Vagina (tissue), 2 donors: ENCODE results near the gene TSSK6. TPM values are rescaled to one million over a fixed set of nuclear protein-coding genes. Genes with fewer than 3 reads are reported as not detected.

ENCODE experiments used
- DNase-seq, 2 donors: peaks; one replicate each; pipeline ENCODE4 v3.0.0-alpha.2; 2017; ENCODE audit errors: extremely low spot score in 2 of 2
- H3K27ac ChIP-seq: fragments of 200-600 bp; sonication (generic); one replicate; pipeline ENCODE4 v1.5.1; 2019
- H3K27me3 ChIP-seq: fragments of 200-600 bp; sonication (generic); one replicate; pipeline ENCODE4 v1.5.1; 2019
- H3K36me3 ChIP-seq, 2 donors: fragments of 200-600 bp; sonication (generic); one replicate each; pipeline ENCODE4 v1.5.1; 2017 to 2019
- H3K4me1 ChIP-seq: fragments of 200-600 bp; sonication (generic); one replicate; pipeline ENCODE4 v1.5.1; 2019
- H3K4me3 ChIP-seq, 2 donors: fragments of 200-600 bp; sonication (generic); 1 replicate in 1 of 2; 2 replicates in 1 of 2; pipeline ENCODE4 v1.5.1; 2016 to 2019
- H3K9me3 ChIP-seq: fragments of 200-600 bp; sonication (generic); one replicate; pipeline ENCODE4 v1.5.1; 2019
- POLR2A ChIP-seq, 2 donors: fragments of 450-650 bp; IDR thresholded peaks; one replicate each; pipeline ENCODE4 v1.6.1; 2017; ENCODE audit warnings: antibody characterized with exemption in 2 of 2, mild to moderate bottlenecking in 2 of 2, moderate library complexity in 2 of 2
- POLR2AphosphoS5 ChIP-seq, 2 donors: sonication (generic); formaldehyde crosslinking; IDR thresholded peaks; one replicate each; pipeline ENCODE4 v1.9.0; 2017; ENCODE audit warnings: antibody characterized with exemption in 2 of 2, mild to moderate bottlenecking in 2 of 2, low read depth in 1 of 2; ENCODE audit not compliant: insufficient read depth in 1 of 2
- intact Hi-C: fragments of 100-400 bp; cut with DNase I; formaldehyde crosslinking; loops from one replicate; pipeline ENCODE4 v1.15.1; 2023
- total RNA-seq: library from RNA; depleted of rRNA; stranded (reverse); fragments of >200 nt; gene quantifications from one replicate; pipeline ENCODE4 v1.2.3, GENCODE V29; 2016
- TF ChIP-seq, protein P1 (sequence below), 3 experiments: fragments of 450-650 bp in 2 of 3; fragments of 200-600 bp in 1 of 3; sonication (generic) in 1 of 3; IDR thresholded peaks; one replicate each; pipeline ENCODE4 v1.5.1; 2017 to 2019; ENCODE audit warnings: antibody characterized with exemption in 3 of 3, mild to moderate bottlenecking in 2 of 3, moderate library complexity in 2 of 3

The TSSK6 gene
- total RNA-seq, 1 donor from 2014 or later = 0.98 TPM

DNA sequence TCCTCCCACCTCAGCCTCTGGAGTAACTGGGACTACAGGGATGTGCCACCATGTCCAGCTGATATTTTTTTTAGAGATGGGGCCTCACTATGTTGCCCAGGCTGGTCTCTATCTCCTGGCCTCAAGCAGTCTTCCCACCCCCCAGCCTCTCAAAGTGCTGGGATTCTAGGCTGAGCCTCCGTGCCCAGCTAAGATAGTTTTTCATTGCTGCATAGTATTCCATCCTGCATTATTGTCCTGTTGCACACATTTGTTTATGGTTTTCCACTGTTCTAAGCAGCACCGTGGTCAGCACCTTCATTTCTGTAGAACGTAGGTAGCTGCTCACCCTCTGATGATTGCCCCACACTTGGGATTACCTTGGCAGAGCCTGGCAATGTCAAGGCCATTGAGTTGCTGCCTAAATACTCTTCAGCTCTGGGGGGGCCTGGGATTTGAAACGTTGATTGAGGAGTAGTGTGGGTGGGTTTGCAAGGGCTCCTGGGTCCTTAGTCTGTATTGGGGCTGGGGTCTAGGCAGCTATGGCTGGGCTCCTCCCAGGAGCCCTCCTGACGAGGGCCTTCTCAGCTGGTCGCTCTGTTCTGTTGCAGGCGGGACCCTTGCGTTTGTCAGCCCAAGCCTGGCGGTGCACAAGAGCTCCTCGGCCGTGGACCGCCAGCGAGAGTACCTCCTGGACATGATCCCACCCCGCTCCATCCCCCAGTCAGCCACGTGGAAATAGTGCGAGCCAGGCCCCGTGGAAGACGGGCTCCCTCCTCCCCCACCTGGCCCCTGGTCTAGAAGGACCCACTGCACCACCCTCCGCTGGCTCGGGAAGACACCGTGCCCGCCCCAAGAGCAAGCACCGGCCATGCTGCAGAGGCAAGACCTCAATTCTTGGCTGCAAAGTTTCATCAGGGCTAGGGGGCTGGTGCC, 10.3 kb downstream of the TSSK6 start:
- Histone ChIP-seq H3K9me3 (no peaks in the 10 kb centered on the region), H3K4me1 (no peaks in the 10 kb centered on the region), H3K36me3 (peaks cover 0 to 46% of the 10 kb centered on the region in 2 donors), H3K27me3 (no peaks in the 10 kb centered on the region), H3K4me3 (no peak overlapping the region), H3K27ac (no peak overlapping the region)
- intact Hi-C loops = no loop called here
- no peak for TF ChIP-seq POLR2A (IDR thresholded peaks at IDR 0.05)
- TF ChIP-seq, protein P1, sequence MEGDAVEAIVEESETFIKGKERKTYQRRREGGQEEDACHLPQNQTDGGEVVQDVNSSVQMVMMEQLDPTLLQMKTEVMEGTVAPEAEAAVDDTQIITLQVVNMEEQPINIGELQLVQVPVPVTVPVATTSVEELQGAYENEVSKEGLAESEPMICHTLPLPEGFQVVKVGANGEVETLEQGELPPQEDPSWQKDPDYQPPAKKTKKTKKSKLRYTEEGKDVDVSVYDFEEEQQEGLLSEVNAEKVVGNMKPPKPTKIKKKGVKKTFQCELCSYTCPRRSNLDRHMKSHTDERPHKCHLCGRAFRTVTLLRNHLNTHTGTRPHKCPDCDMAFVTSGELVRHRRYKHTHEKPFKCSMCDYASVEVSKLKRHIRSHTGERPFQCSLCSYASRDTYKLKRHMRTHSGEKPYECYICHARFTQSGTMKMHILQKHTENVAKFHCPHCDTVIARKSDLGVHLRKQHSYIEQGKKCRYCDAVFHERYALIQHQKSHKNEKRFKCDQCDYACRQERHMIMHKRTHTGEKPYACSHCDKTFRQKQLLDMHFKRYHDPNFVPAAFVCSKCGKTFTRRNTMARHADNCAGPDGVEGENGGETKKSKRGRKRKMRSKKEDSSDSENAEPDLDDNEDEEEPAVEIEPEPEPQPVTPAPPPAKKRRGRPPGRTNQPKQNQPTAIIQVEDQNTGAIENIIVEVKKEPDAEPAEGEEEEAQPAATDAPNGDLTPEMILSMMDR (IDR thresholded peaks at IDR 0.05) = no peak
- no peak for TF ChIP-seq POLR2AphosphoS5 (IDR thresholded peaks at IDR 0.05; ENCODE audit: insufficient read depth in 1 of 2, low read depth in 1 of 2)
- no peak for DNase-seq

DNA sequence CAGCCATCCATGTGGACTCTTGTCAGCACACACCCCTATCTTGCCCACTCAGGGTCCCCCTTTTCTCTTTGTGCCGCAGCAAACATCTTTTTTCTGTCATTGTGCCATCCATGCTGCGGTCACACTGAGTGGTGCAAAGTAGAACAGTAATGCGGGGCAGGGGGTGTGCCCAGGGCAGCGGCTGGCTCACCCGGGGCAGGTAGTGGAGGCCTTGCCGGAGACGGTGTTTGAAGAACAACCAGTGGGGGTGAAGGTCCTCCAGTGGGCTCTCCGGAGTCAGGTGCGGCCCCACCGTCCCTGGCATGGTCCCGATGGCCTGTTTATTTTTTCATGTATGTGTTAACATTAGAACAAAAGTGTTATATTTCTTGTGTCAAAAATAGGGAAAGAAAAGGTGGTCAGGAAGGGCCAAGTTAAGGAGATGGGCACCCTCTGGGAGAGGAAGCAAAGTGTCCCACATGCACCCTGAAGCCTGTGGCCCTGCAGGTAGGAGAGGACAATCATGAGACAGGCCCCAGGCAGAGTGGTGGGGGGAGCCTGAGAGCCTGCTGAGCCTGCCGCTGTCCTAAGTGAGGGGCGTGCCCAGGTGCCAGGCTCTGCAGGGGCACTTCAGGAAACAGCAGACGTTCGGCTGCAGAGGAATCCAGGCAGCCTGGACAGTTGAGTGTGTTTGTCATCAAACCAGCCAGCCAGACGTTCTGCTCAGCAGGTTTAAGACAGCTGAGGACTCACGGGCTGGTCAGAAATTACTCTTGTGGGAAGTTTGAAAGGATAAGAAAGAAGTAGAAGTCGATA, 12.3 kb downstream of the TSSK6 start:
- Histone ChIP-seq H3K27me3 (no peaks in the 10 kb centered on the region), H3K27ac (no peak overlapping the region), H3K9me3 (no peaks in the 10 kb centered on the region), H3K36me3 (peaks cover 0 to 66% of the 10 kb centered on the region in 2 donors), H3K4me1 (no peaks in the 10 kb centered on the region), H3K4me3 (no peak overlapping the region)
- DNase-seq = no peak
- TF ChIP-seq POLR2AphosphoS5 (IDR thresholded peaks at IDR 0.05; ENCODE audit: insufficient read depth in 1 of 2, low read depth in 1 of 2) = no peak
- TF ChIP-seq, protein P1 (IDR thresholded peaks at IDR 0.05) = no peak
- intact Hi-C loops = no loop called here

DNA sequence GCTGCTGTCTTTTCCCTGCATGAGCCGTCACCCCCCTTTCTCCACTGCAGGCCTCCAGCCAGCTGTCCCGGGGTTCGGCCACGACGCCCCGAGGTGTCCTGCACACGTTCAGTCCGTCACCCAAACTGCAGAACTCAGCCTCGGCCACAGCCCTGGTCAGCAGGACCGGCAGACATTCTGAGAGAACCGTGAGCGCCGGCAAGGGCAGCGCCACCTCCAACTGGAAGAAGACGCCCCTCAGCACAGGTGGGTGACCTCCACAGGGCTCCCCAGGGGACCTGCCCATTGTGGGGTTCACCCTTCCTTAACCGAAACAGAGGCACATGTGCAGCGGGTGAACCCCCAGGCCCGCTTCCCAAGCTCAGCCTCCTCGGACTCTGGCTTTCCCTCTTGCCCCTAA, 13.1 kb downstream of the TSSK6 start:
- H3K27me3 ChIP-seq = no peaks in the 10 kb centered on the region
- intact Hi-C loops = no loop called here
- H3K4me1 ChIP-seq = no peaks in the 10 kb centered on the region
- no peaks in the 10 kb centered on the region for H3K9me3 ChIP-seq
- no peak for TF ChIP-seq POLR2A (IDR thresholded peaks at IDR 0.05)
- TF ChIP-seq, protein P1 (IDR thresholded peaks at IDR 0.05) = no peak
- TF ChIP-seq POLR2AphosphoS5 (IDR thresholded peaks at IDR 0.05; ENCODE audit: insufficient read depth in 1 of 2, low read depth in 1 of 2) = no peak
- no peak overlapping the region for H3K27ac ChIP-seq
- peaks cover 0 to 69% of the 10 kb centered on the region in 2 donors for H3K36me3 ChIP-seq
- H3K4me3 ChIP-seq = no peak overlapping the region
- no peak for DNase-seq

DNA sequence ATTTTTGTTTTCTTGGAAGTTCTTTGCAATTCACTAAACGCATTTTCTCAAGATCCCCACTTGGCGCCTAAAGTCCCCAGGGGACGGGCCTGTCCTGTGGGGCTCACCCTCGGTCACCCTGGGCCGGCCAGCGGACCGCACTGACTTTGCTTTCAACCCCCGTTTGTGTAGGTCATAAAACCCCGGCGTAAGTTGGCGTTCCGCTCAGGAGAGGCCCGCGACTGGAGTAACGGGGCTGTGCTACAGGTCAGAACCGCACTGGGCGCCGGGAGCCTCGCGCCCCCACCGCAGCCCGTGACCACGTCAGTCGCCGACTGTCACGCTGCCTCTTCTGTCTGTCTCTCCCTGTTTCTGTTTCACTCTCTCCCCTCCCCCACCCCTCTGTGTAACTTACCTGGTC, 13.6 kb downstream of the TSSK6 start:
- H3K27ac ChIP-seq = no peak overlapping the region
- no peaks in the 10 kb centered on the region for H3K27me3 ChIP-seq
- no peaks in the 10 kb centered on the region for H3K4me1 ChIP-seq
- no peaks in the 10 kb centered on the region for H3K9me3 ChIP-seq
- no peak for DNase-seq
- intact Hi-C loops = no loop called here
- TF ChIP-seq POLR2A (IDR thresholded peaks at IDR 0.05) = no peak
- no peak for TF ChIP-seq POLR2AphosphoS5 (IDR thresholded peaks at IDR 0.05; ENCODE audit: insufficient read depth in 1 of 2, low read depth in 1 of 2)
- TF ChIP-seq, protein P1 (IDR thresholded peaks at IDR 0.05) = no peak
- peaks cover 0 to 74% of the 10 kb centered on the region in 2 donors for H3K36me3 ChIP-seq
- H3K4me3 ChIP-seq = no peak overlapping the region
